GM12891 (cell line): ENCODE data around the gene AGPAT3.

Experiments used
- PAX5 ChIP-seq: IDR thresholded peaks from 2 replicates; pipeline ENCODE4 v1.6.1; 2011; ENCODE audit warnings: low read length, moderate library complexity, mild to moderate bottlenecking; ENCODE audit not compliant: insufficient read depth, severe bottlenecking
- POLR2A ChIP-seq: IDR thresholded peaks from 2 replicates; pipeline ENCODE4 v1.6.1; 2011; ENCODE audit warnings: low read depth, low read length, control low read depth
- POLR2AphosphoS5 ChIP-seq: IDR thresholded peaks from 2 replicates; pipeline ENCODE4 v1.6.1; 2011; ENCODE audit warnings: low read depth, low read length, control low read depth
- SPI1 ChIP-seq: IDR thresholded peaks from 2 replicates; pipeline ENCODE4 v1.6.1; 2011; ENCODE audit warnings: low read depth, low read length, control low read depth
- TAF1 ChIP-seq: IDR thresholded peaks from 2 replicates; pipeline ENCODE4 v1.6.1; 2011; ENCODE audit warnings: low read depth, low read length, control low read depth

DNA sequence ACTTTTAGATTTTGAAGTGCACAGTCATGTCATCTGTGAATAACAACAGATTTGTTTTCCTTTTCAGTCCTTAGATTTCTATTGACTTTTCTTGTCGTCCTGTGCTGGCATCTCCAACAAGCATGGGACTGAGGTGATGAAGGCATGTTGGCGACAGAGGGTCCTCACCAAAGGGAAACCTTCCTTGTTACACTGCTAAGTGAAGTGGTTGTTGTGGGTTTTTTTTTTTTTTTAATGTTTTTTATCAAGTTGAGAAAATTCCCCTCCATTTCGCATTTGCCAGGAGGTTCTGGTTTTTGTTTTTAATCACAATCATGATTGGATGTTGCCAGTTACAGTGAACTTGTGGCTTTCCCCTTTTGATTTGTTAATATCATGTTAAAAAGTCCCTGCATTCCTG is 24.0 kb downstream of the AGPAT3 start:
- TF ChIP-seq POLR2A, result no peak
- no peak for TF ChIP-seq POLR2AphosphoS5
- no peak for TF ChIP-seq PAX5
- TF ChIP-seq TAF1, result no peak
- TF ChIP-seq SPI1, result no peak
